NCI-H2227 treated with DMSO at 0.1 percent for 48 hours (cell line): ENCODE measurements around the gene ACOT12.

Experiments used
- DNase-seq: peaks from one replicate; lab custom pipeline; 2025; lab: John Stamatoyannopoulos, UW

The ACOT12 gene

GRCh38 chr5:81400375-81400774, 6.4 kb upstream of the ACOT12 start:
- no peak for DNase-seq

- no peak for DNase-seq
Observed at GRCh38 chr5:81398741-81399140, 4.8 kb upstream of the ACOT12 start.

- no peak for DNase-seq
Observed at GRCh38 chr5:81397176-81397575, 3.2 kb upstream of the ACOT12 start.

- no peak for DNase-seq
Observed at GRCh38 chr5:81395262-81395661, 1.3 kb upstream of the ACOT12 start.

- no peak for DNase-seq
Observed at GRCh38 chr5:81393430-81393782, 528 bp downstream of the ACOT12 start.

GRCh38 chr5:81389025-81389424, 4.9 kb downstream of the ACOT12 start:
- no peak for DNase-seq

GRCh38 chr5:81388169-81388568, 5.8 kb downstream of the ACOT12 start:
- DNase-seq, result no peak

- no peak for DNase-seq
Observed at GRCh38 chr5:81383867-81384266, 10.1 kb downstream of the ACOT12 start.

- DNase-seq, result no peak
Observed at GRCh38 chr5:81371354-81371876, 22.5 kb downstream of the ACOT12 start.

- no peak for DNase-seq
Observed at GRCh38 chr5:81370912-81371311, 23.0 kb downstream of the ACOT12 start.

GRCh38 chr5:81365541-81365940, 28.4 kb downstream of the ACOT12 start:
- no peak for DNase-seq

GRCh38 chr5:81363093-81363871, 30.7 kb downstream of the ACOT12 start:
- DNase-seq, result no peak

- no peak for DNase-seq
Observed at GRCh38 chr5:81361600-81361999, 32.3 kb downstream of the ACOT12 start.

GRCh38 chr5:81360640-81361039, 33.3 kb downstream of the ACOT12 start:
- DNase-seq, result no peak

GRCh38 chr5:81359881-81360280, 34.1 kb downstream of the ACOT12 start:
- DNase-seq, result no peak

GRCh38 chr5:81359108-81359507, 34.8 kb downstream of the ACOT12 start:
- DNase-seq, result no peak

- DNase-seq, result no peak
Observed at GRCh38 chr5:81355291-81356251, 38.4 kb downstream of the ACOT12 start.

- DNase-seq, result no peak
Observed at GRCh38 chr5:81354093-81354492, 39.8 kb downstream of the ACOT12 start.

GRCh38 chr5:81353189-81353588, 40.7 kb downstream of the ACOT12 start:
- no peak for DNase-seq

- DNase-seq, result no peak
Observed at GRCh38 chr5:81350507-81350906, 43.4 kb downstream of the ACOT12 start.

- no peak for DNase-seq
Observed at GRCh38 chr5:81349161-81349560, 44.8 kb downstream of the ACOT12 start.

- DNase-seq, result no peak
Observed at GRCh38 chr5:81345411-81346003, 48.4 kb downstream of the ACOT12 start.

GRCh38 chr5:81344736-81345135, 49.2 kb downstream of the ACOT12 start:
- DNase-seq, result no peak
